Stimulated activated naive B cell treated with anti-CD40 and anti-IgM and Interleukin-4, amounts not matched to agents 10 μg/mL and 1 μg/mL and 100 μg/mL, for 72 hours (primary cell): Measurements from ENCODE around the gene CDH15.

Experiments used
- ATAC-seq, 2 donors: fragments of 150-1000 bp; cut with Tn5 transposase; replicated peaks; 2 replicates each; pipeline ENCODE4 v1.10.0; 2021; ENCODE audit warnings: moderate library complexity in 1 of 2
- DNase-seq: peaks from one replicate; pipeline ENCODE4 v3.0.0; 2021
- H3K27ac Mint-ChIP-seq: one replicate; pipeline ENCODE4 v1.8.0; 2022; ENCODE audit warnings: mild to moderate bottlenecking, mixed read lengths
- H3K27me3 Mint-ChIP-seq, 2 donors: one replicate each; pipeline ENCODE4 v1.8.0; 2022; ENCODE audit warnings: mixed read lengths in 2 of 2
- H3K36me3 Mint-ChIP-seq, 2 donors: one replicate each; pipeline ENCODE4 v1.8.0; 2022; ENCODE audit warnings: mixed read lengths in 2 of 2, mild to moderate bottlenecking in 1 of 2
- H3K4me1 Mint-ChIP-seq, 2 donors: one replicate each; pipeline ENCODE4 v1.8.0; 2022; ENCODE audit warnings: mixed read lengths in 2 of 2, mild to moderate bottlenecking in 1 of 2
- H3K4me3 Mint-ChIP-seq, 2 donors: one replicate each; pipeline ENCODE4 v1.8.0; 2022; ENCODE audit warnings: mild to moderate bottlenecking in 2 of 2, mixed read lengths in 2 of 2, moderate library complexity in 1 of 2
- H3K9me3 Mint-ChIP-seq, 2 donors: one replicate each; pipeline ENCODE4 v1.8.0; 2022; ENCODE audit warnings: mixed read lengths in 2 of 2, mild to moderate bottlenecking in 1 of 2

Gene CDH15

GRCh38 chr16:89171216-89172170, at the start of gene CDH15:
Gene CDH15 (plus strand): TSS chr16:89171748. CDS start chr16:89171832, 84 bp downstream.
- Mint-ChIP-seq H3K27me3 (peaks cover 16 to 24% of the 10 kb centered on the region in 2 donors), H3K4me3 (peak within 1 kb of the TSS; percentile 69 to 73), H3K9me3 (no peaks in the 10 kb centered on the region), H3K27ac (peak within 1 kb of the TSS; percentile 10), H3K36me3 (no peaks in the 10 kb centered on the region), H3K4me1 (peaks cover 13 to 23% of the 10 kb centered on the region in 2 donors)
- ATAC-seq (peak; percentile 92 to 93), DNase-seq (peak; percentile 78)

GRCh38 chr16:89122322-89122851, 49.2 kb upstream of the CDH15 start:
- peaks cover 49 to 75% of the 10 kb centered on the region in 2 donors for H3K36me3 Mint-ChIP-seq
- DNase-seq, result no peak
- no peaks in the 10 kb centered on the region for H3K9me3 Mint-ChIP-seq
- H3K27ac Mint-ChIP-seq, result no peak overlapping the region
- H3K4me1 Mint-ChIP-seq, result peaks cover 6 to 20% of the 10 kb centered on the region in 2 donors
- ATAC-seq, result peak; percentile 63 to 67
- no peak overlapping the region for H3K4me3 Mint-ChIP-seq
- no peaks in the 10 kb centered on the region for H3K27me3 Mint-ChIP-seq

GRCh38 chr16:89123001-89123830, 48.3 kb upstream of the CDH15 start:
- H3K27ac Mint-ChIP-seq, result no peak overlapping the region
- H3K4me3 Mint-ChIP-seq, result peak overlapping the region in 1 of 2 donors; percentile 17
- no peaks in the 10 kb centered on the region for H3K9me3 Mint-ChIP-seq
- peaks cover 44 to 66% of the 10 kb centered on the region in 2 donors for H3K36me3 Mint-ChIP-seq
- H3K27me3 Mint-ChIP-seq, result no peaks in the 10 kb centered on the region
- DNase-seq (no peak), ATAC-seq (no peak)
- peaks cover 8 to 19% of the 10 kb centered on the region in 2 donors for H3K4me1 Mint-ChIP-seq

- Mint-ChIP-seq H3K27me3 (no peaks in the 10 kb centered on the region), H3K4me1 (peaks cover 6 to 13% of the 10 kb centered on the region in 2 donors), H3K36me3 (peaks cover 41 to 63% of the 10 kb centered on the region in 2 donors), H3K4me3 (no peak overlapping the region), H3K27ac (no peak overlapping the region), H3K9me3 (no peaks in the 10 kb centered on the region)
- DNase-seq (no peak), ATAC-seq (no peak)
Observed at GRCh38 chr16:89123831-89124100, 47.8 kb upstream of the CDH15 start.

GRCh38 chr16:89129378-89129777, 42.2 kb upstream of the CDH15 start:
- Mint-ChIP-seq H3K4me3 (no peak overlapping the region), H3K27ac (peak overlapping the region; percentile 2), H3K27me3 (no peaks in the 10 kb centered on the region), H3K36me3 (peaks cover 44 to 61% of the 10 kb centered on the region in 2 donors), H3K4me1 (peaks cover 6% of the 10 kb centered on the region in 2 donors), H3K9me3 (peaks cover 0 to 1% of the 10 kb centered on the region in 2 donors)
- DNase-seq, result no peak
- no peak for ATAC-seq

GRCh38 chr16:89130448-89130847, 41.1 kb upstream of the CDH15 start:
- Mint-ChIP-seq H3K27ac (no peak overlapping the region), H3K4me1 (peaks cover 6% of the 10 kb centered on the region in 2 donors), H3K9me3 (peaks cover 0 to 1% of the 10 kb centered on the region in 2 donors)

GRCh38 chr16:89131783-89132182, 39.8 kb upstream of the CDH15 start:
- Mint-ChIP-seq H3K4me3 (no peak overlapping the region), H3K4me1 (peaks cover 6% of the 10 kb centered on the region in 2 donors), H3K27ac (no peak overlapping the region), H3K9me3 (peaks cover 0 to 1% of the 10 kb centered on the region in 2 donors), H3K27me3 (no peaks in the 10 kb centered on the region), H3K36me3 (peaks cover 48 to 61% of the 10 kb centered on the region in 2 donors)
- no peak for DNase-seq
- ATAC-seq, result no peak

More at GRCh38 chr16:89130448-89130847, 41.1 kb upstream of the CDH15 start:
- no peaks in the 10 kb centered on the region for H3K27me3 Mint-ChIP-seq
- H3K4me3 Mint-ChIP-seq, result no peak overlapping the region
- peaks cover 47 to 60% of the 10 kb centered on the region in 2 donors for H3K36me3 Mint-ChIP-seq
- ATAC-seq (no peak), DNase-seq (no peak)

GRCh38 chr16:89132194-89133005, 39.1 kb upstream of the CDH15 start:
- Mint-ChIP-seq H3K9me3 (peaks cover 0 to 1% of the 10 kb centered on the region in 2 donors), H3K4me1 (peaks cover 6 to 7% of the 10 kb centered on the region in 2 donors), H3K4me3 (no peak overlapping the region), H3K27me3 (no peaks in the 10 kb centered on the region), H3K36me3 (peaks cover 51 to 66% of the 10 kb centered on the region in 2 donors), H3K27ac (no peak overlapping the region)
- ATAC-seq (no peak), DNase-seq (no peak)

GRCh38 chr16:89133457-89134127, 38.0 kb upstream of the CDH15 start:
- H3K4me1 Mint-ChIP-seq, result peaks cover 0 to 4% of the 10 kb centered on the region in 2 donors
- DNase-seq (no peak), ATAC-seq (no peak)
- peaks cover 50 to 65% of the 10 kb centered on the region in 2 donors for H3K36me3 Mint-ChIP-seq
- no peak overlapping the region for H3K4me3 Mint-ChIP-seq
- H3K27me3 Mint-ChIP-seq, result no peaks in the 10 kb centered on the region
- no peak overlapping the region for H3K27ac Mint-ChIP-seq
- H3K9me3 Mint-ChIP-seq, result peaks cover 0 to 1% of the 10 kb centered on the region in 2 donors

GRCh38 chr16:89134269-89134668, 37.3 kb upstream of the CDH15 start:
- H3K4me1 Mint-ChIP-seq, result peaks cover 0 to 4% of the 10 kb centered on the region in 2 donors
- no peak for ATAC-seq
- no peaks in the 10 kb centered on the region for H3K27me3 Mint-ChIP-seq
- H3K27ac Mint-ChIP-seq, result peak overlapping the region; percentile 66
- H3K36me3 Mint-ChIP-seq, result peaks cover 43 to 58% of the 10 kb centered on the region in 2 donors
- DNase-seq, result no peak
- H3K9me3 Mint-ChIP-seq, result peaks cover 0 to 1% of the 10 kb centered on the region in 2 donors
- no peak overlapping the region for H3K4me3 Mint-ChIP-seq

- Mint-ChIP-seq H3K4me1 (peaks cover 0 to 4% of the 10 kb centered on the region in 2 donors), H3K9me3 (no peaks in the 10 kb centered on the region), H3K4me3 (no peak overlapping the region), H3K27me3 (no peaks in the 10 kb centered on the region), H3K27ac (no peak overlapping the region), H3K36me3 (peaks cover 41 to 51% of the 10 kb centered on the region in 2 donors)
- ATAC-seq, result no peak
- DNase-seq, result no peak
Observed at GRCh38 chr16:89135166-89135565, 36.4 kb upstream of the CDH15 start.

- no peaks in the 10 kb centered on the region for H3K27me3 Mint-ChIP-seq
- H3K4me3 Mint-ChIP-seq, result no peak overlapping the region
- H3K27ac Mint-ChIP-seq, result peak overlapping the region; percentile 51
- H3K4me1 Mint-ChIP-seq, result peaks cover 0 to 4% of the 10 kb centered on the region in 2 donors
- H3K36me3 Mint-ChIP-seq, result peaks cover 41 to 52% of the 10 kb centered on the region in 2 donors
- H3K9me3 Mint-ChIP-seq, result no peaks in the 10 kb centered on the region
- no peak for ATAC-seq
- DNase-seq, result no peak
Observed at GRCh38 chr16:89135971-89136765, 35.4 kb upstream of the CDH15 start.
